Activated CD4-positive, alpha-beta memory T cell treated with anti-CD3 and anti-CD28 coated beads, Interleukin-2, amount 10 ng/mL, durations not matched to agents 7 days and 5 days (primary cell): ENCODE results near the gene METTL6. TPM values are rescaled to one million over a fixed set of nuclear protein-coding genes. Genes with fewer than 3 reads are reported as not detected.
"Not testable (repeated sequence)": the region's sequence is repeated elsewhere in the genome, so short reads cannot be mapped to it uniquely, and the experiment has no call there.

Source experiments
- CTCF ChIA-PET: fragments of 350-600 bp; sonication (Branson Sonifier 250); formaldehyde crosslinking; loops from one replicate; lab custom pipeline; 2021; ENCODE audit warnings: antibody characterized with exemption, inconsistent platforms; lab: Charles Lee
- POLR2A ChIA-PET: fragments of 350-600 bp; sonication (Branson Sonifier 250); formaldehyde crosslinking; loops from one replicate; lab custom pipeline; 2021; ENCODE audit warnings: antibody characterized with exemption; lab: Charles Lee
- DNase-seq: peaks from one replicate; pipeline ENCODE4 v3.0.0-alpha.2; 2020
- H3K27ac Mint-ChIP-seq: one replicate; pipeline ENCODE4 v1.8.0; 2021; ENCODE audit warnings: mild to moderate bottlenecking, mixed read lengths
- H3K27me3 Mint-ChIP-seq: one replicate; pipeline ENCODE4 v1.8.0; 2021; ENCODE audit warnings: mixed read lengths
- H3K36me3 Mint-ChIP-seq: one replicate; pipeline ENCODE4 v1.8.0; 2021; ENCODE audit warnings: low read depth, mixed read lengths
- H3K4me1 Mint-ChIP-seq: one replicate; pipeline ENCODE4 v1.8.0; 2021; ENCODE audit warnings: mixed read lengths
- H3K4me3 Mint-ChIP-seq: one replicate; pipeline ENCODE4 v1.8.0; 2021; ENCODE audit warnings: mild to moderate bottlenecking, mixed read lengths
- H3K9me3 Mint-ChIP-seq: one replicate; pipeline ENCODE4 v1.8.0; 2021; ENCODE audit warnings: mixed read lengths
- total RNA-seq, 2 experiments: library from RNA; stranded (reverse); gene quantifications; one replicate each; pipeline ENCODE4 v1.2.3, GENCODE V29; 2021

The METTL6 gene
- total RNA-seq, 2 experiments from 2014 or later = 16.1 TPM

- Mint-ChIP-seq H3K36me3 (no peaks in the 10 kb centered on the region), H3K27me3 (no peaks in the 10 kb centered on the region), H3K4me3 (no peak overlapping the region), H3K4me1 (peaks cover 7% of the 10 kb centered on the region), H3K27ac (no peak overlapping the region), H3K9me3 (no peaks in the 10 kb centered on the region)
- no peak for DNase-seq
- POLR2A ChIA-PET = no interaction called here
- CTCF ChIA-PET = no interaction called here
These were observed 54.4 kb downstream of the METTL6 start for GRCh38 chr3:15372918-15373317.

GRCh38 chr3:15368561-15369135 is 58.7 kb downstream of the METTL6 start:
- Mint-ChIP-seq H3K36me3 (no peaks in the 10 kb centered on the region), H3K27me3 (no peaks in the 10 kb centered on the region), H3K9me3 (no peaks in the 10 kb centered on the region), H3K27ac (no peak overlapping the region), H3K4me1 (peaks cover 20% of the 10 kb centered on the region), H3K4me3 (no peak overlapping the region)
- no peak for DNase-seq
- ChIA-PET CTCF (no interaction called here), POLR2A (no interaction called here)

- CTCF ChIA-PET = interaction anchor here (0.7 to 2.0 kb wide), 6 partner anchors 9 to 99 kb away, joined by 3 to 9 read pairs (median 5); no protein-coding TSS in a partner anchor
- POLR2A ChIA-PET = interaction anchor here (0.9 to 1.6 kb wide), 2 partner anchors 9 to 98 kb away, joined by 3 to 4 read pairs; no protein-coding TSS in a partner anchor
- Mint-ChIP-seq H3K4me3 (no peak overlapping the region), H3K9me3 (no peaks in the 10 kb centered on the region), H3K36me3 (no peaks in the 10 kb centered on the region), H3K27me3 (no peaks in the 10 kb centered on the region), H3K27ac (no peak overlapping the region), H3K4me1 (peaks cover 29% of the 10 kb centered on the region)
- no peak for DNase-seq
These were observed 60.3 kb downstream of the METTL6 start for GRCh38 chr3:15367059-15367458.

GRCh38 chr3:15364078-15364477 is 63.3 kb downstream of the METTL6 start:
- not testable (repeated sequence) for H3K27me3 Mint-ChIP-seq, DNase-seq, H3K4me3 Mint-ChIP-seq, H3K36me3 Mint-ChIP-seq, H3K27ac Mint-ChIP-seq, H3K9me3 Mint-ChIP-seq
- CTCF ChIA-PET = interaction anchor here (1.1 to 1.7 kb wide), 3 partner anchors 32 to 162 kb away, joined by 3 to 4 read pairs (median 4); partner anchors contain the start of gene SH3BP5
- POLR2A ChIA-PET = interaction anchor here (2.6 kb wide), 1 partner anchor 54 kb away, joined by 7 read pairs; no protein-coding TSS in a partner anchor
- peaks cover 51% of the 10 kb centered on the region for H3K4me1 Mint-ChIP-seq

GRCh38 chr3:15361494-15362214 is 65.7 kb downstream of the METTL6 start:
- CTCF ChIA-PET = interaction anchor here (0.5 to 1.7 kb wide), 14 partner anchors 13 to 195 kb away, joined by 3 to 12 read pairs (median 4); partner anchors contain the start of gene SH3BP5
- peak; percentile 42 for DNase-seq
- Mint-ChIP-seq H3K9me3 (no peaks in the 10 kb centered on the region), H3K27me3 (no peaks in the 10 kb centered on the region), H3K4me1 (peaks cover 49% of the 10 kb centered on the region), H3K27ac (peak overlapping the region; percentile 42), H3K4me3 (peak overlapping the region; percentile 11), H3K36me3 (peaks cover under 1% of the 10 kb centered on the region)
- POLR2A ChIA-PET = interaction anchor here (0.8 to 2.6 kb wide), 11 partner anchors 14 to 94 kb away, joined by 3 to 12 read pairs (median 5); partner anchors contain the start of gene SH3BP5

- peaks cover 52% of the 10 kb centered on the region for H3K4me1 Mint-ChIP-seq
- no peak overlapping the region for H3K4me3 Mint-ChIP-seq
- H3K27ac Mint-ChIP-seq = peak overlapping the region; percentile 36
- no peak for DNase-seq
- ChIA-PET CTCF (interaction anchor here (0.6 to 1.7 kb wide), 11 partner anchors 14 to 196 kb away, joined by 3 to 12 read pairs (median 4); partner anchors contain the start of gene SH3BP5), POLR2A (interaction anchor here (1.1 to 1.8 kb wide), 10 partner anchors 14 to 93 kb away, joined by 3 to 12 read pairs (median 6); partner anchors contain the start of gene SH3BP5)
- peaks cover 6% of the 10 kb centered on the region for H3K36me3 Mint-ChIP-seq
- H3K27me3 Mint-ChIP-seq = no peaks in the 10 kb centered on the region
- no peaks in the 10 kb centered on the region for H3K9me3 Mint-ChIP-seq
These were observed 66.4 kb downstream of the METTL6 start for GRCh38 chr3:15360788-15361493.

Other genes starting within 250 kb of the METTL6 start
- 10 to 100 TPM; 29.6 to 30.1 TPM for gene CAPN7, start 221.3 kb downstream of the METTL6 start, total RNA-seq
- 10 to 100 TPM; 39.0 to 40.9 TPM for gene SH3BP5, start 95.0 kb downstream of the METTL6 start, total RNA-seq
- 10 to 100 TPM; 31.0 to 33.0 TPM for gene EAF1, start 54 bp upstream of the METTL6 start, total RNA-seq
- gene COLQ, start 94.2 kb upstream of the METTL6 start, total RNA-seq = 1 to 10 TPM; 3.6 to 5.2 TPM
- gene HACL1, start 174.0 kb upstream of the METTL6 start, total RNA-seq = 10 to 100 TPM; 25.8 to 29.1 TPM
- gene BTD, start 174.2 kb upstream of the METTL6 start, total RNA-seq = 10 to 100 TPM; 11.7 to 12.7 TPM